Esophagus (tissue), 2 donors: ENCODE results near the gene PLGRKT. TPM values are rescaled to one million over a fixed set of nuclear protein-coding genes. Genes with fewer than 3 reads are reported as not detected.
"Not testable (repeated sequence)": the region's sequence is repeated elsewhere in the genome, so short reads cannot be mapped to it uniquely, and the experiment has no call there.

ENCODE experiments used
- H3K27ac ChIP-seq, 2 donors: one replicate each; pipeline ENCODE4 v1.5.1; 2013; ENCODE audit warnings: low read depth in 2 of 2, mild to moderate bottlenecking in 2 of 2, inconsistent platforms in 1 of 2, low read length in 1 of 2, moderate library complexity in 1 of 2
- H3K27me3 ChIP-seq, 2 donors: one replicate each; pipeline ENCODE4 v1.6.1; 2013; ENCODE audit warnings: low read length in 2 of 2, control low read depth in 1 of 2, mild to moderate bottlenecking in 1 of 2; ENCODE audit not compliant: insufficient read depth in 2 of 2, control insufficient read depth in 1 of 2
- H3K36me3 ChIP-seq, 2 donors: one replicate each; pipeline ENCODE4 v1.6.1; 2013; ENCODE audit warnings: low read length in 1 of 2; ENCODE audit not compliant: control insufficient read depth in 2 of 2, insufficient read depth in 2 of 2
- H3K4me1 ChIP-seq, 2 donors: one replicate each; pipeline ENCODE4 v1.6.1; 2013; ENCODE audit warnings: low read length in 1 of 2; ENCODE audit not compliant: control insufficient read depth in 2 of 2, insufficient read depth in 2 of 2
- H3K4me3 ChIP-seq, 2 donors: one replicate each; pipeline ENCODE4 v1.5.1; 2013; ENCODE audit warnings: low read length in 2 of 2, mild to moderate bottlenecking in 2 of 2, low read depth in 1 of 2, moderate library complexity in 1 of 2
- H3K9me3 ChIP-seq, 2 donors: one replicate each; pipeline ENCODE4 v1.6.1; 2013; ENCODE audit warnings: mild to moderate bottlenecking in 2 of 2, low read depth in 1 of 2, low read length in 1 of 2, moderate library complexity in 1 of 2; ENCODE audit not compliant: control insufficient read depth in 2 of 2, insufficient read depth in 1 of 2
- WGBS, 2 donors: extraction: QIAGEN DNeasy Blood & Tissue Kit; methylation state at CpG; one replicate each; pipeline ENCODE4 v1.1.7; 2013; 5-methylcytosine and 5-hydroxymethylcytosine counted together
- polyA plus RNA-seq, 2 donors: library from polyadenylated mRNA; stranded (reverse); fragments of 200-250 nt; gene quantifications; one replicate each; pipeline ENCODE4 v1.2.3, GENCODE V29; 2013
- donor health status: healthy with polysubstance abuse.
- donor health status: Bipolar disorder and iron deficiency.

Gene PLGRKT
- polyA plus RNA-seq, 2 donors = 6.7 to 19.7 TPM

GRCh38 chr9:5393976-5394375, 43.7 kb downstream of the PLGRKT start:
- not testable (repeated sequence) for H3K4me3 ChIP-seq, H3K9me3 ChIP-seq, H3K36me3 ChIP-seq, H3K4me1 ChIP-seq, H3K27me3 ChIP-seq, H3K27ac ChIP-seq
- WGBS, 2 donors = 77 to 80% methylated on average over 2 of the region's 2 CpGs

- no peaks in the 10 kb centered on the region for H3K4me1 ChIP-seq
- no peaks in the 10 kb centered on the region for H3K36me3 ChIP-seq
- no peaks in the 10 kb centered on the region for H3K9me3 ChIP-seq
- 87 to 89% methylated on average over 2 of the region's 2 CpGs for WGBS, 2 donors
- H3K4me3 ChIP-seq = no peak overlapping the region
- H3K27ac ChIP-seq = no peak overlapping the region
- no peaks in the 10 kb centered on the region for H3K27me3 ChIP-seq
Observed at GRCh38 chr9:5393497-5393896, 44.2 kb downstream of the PLGRKT start.

- WGBS, 2 donors = 84 to 93% methylated on average over 1 of the region's 1 CpG
- Histone ChIP-seq H3K9me3 (no peaks in the 10 kb centered on the region), H3K27me3 (no peaks in the 10 kb centered on the region), H3K4me1 (no peaks in the 10 kb centered on the region), H3K4me3 (no peak overlapping the region), H3K36me3 (no peaks in the 10 kb centered on the region), H3K27ac (no peak overlapping the region)
Observed at GRCh38 chr9:5392285-5392684, 45.4 kb downstream of the PLGRKT start.

GRCh38 chr9:5389109-5389732, 48.5 kb downstream of the PLGRKT start:
- Histone ChIP-seq H3K4me3 (no peak overlapping the region), H3K27ac (no peak overlapping the region), H3K9me3 (no peaks in the 10 kb centered on the region), H3K27me3 (no peaks in the 10 kb centered on the region), H3K4me1 (no peaks in the 10 kb centered on the region), H3K36me3 (no peaks in the 10 kb centered on the region)
- 40 to 48% methylated on average over 3 of the region's 3 CpGs for WGBS, 2 donors

DNA sequence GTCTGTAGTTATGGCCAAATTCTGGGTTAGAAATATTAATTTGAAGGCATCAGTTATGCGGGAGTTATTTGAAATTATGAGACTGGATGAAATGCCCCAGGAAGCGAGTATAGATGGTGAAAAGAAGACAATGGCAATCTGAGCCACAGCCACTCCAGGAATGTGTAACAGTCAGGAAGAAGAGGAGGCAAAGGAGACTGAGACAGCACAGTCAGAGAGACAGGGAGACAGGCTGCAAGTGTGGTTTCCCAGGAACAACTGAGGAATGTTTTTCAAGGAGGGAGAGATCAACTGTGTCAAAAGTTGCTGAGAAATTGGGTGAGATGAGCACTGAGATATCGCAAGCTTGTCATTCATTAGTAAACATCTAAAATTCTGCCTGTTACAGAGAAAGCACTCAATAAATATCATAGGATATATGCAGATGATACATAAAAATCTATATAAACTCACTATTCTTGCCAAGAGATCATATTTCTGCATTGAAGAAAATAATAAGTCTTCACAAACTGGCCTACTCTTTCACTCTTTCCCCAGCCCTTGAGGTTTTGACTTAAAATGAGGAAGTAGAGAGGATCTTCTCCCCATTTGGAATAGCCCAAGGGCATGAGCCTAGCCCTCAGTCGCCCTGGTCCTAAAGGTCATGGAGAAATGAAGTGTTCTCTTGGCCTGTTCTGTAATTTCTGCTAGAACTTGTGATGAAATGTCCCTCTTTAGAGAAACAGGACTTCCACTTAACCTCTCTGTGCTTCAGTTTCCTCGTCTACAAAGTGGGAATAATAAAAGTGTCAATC, 49.5 kb downstream of the PLGRKT start:
- Histone ChIP-seq H3K27ac (no peak overlapping the region), H3K9me3 (no peaks in the 10 kb centered on the region), H3K36me3 (no peaks in the 10 kb centered on the region), H3K4me3 (no peak overlapping the region), H3K27me3 (no peaks in the 10 kb centered on the region), H3K4me1 (no peaks in the 10 kb centered on the region)
- WGBS, 2 donors = 84 to 87% methylated on average over 5 of the region's 5 CpGs

- no peaks in the 10 kb centered on the region for H3K9me3 ChIP-seq
- H3K27me3 ChIP-seq = no peaks in the 10 kb centered on the region
- H3K36me3 ChIP-seq = no peaks in the 10 kb centered on the region
- no peak overlapping the region for H3K4me3 ChIP-seq
- no peak overlapping the region for H3K27ac ChIP-seq
- H3K4me1 ChIP-seq = no peaks in the 10 kb centered on the region
Observed at GRCh38 chr9:5384436-5384835, 53.3 kb downstream of the PLGRKT start.

- Histone ChIP-seq H3K4me1 (no peaks in the 10 kb centered on the region), H3K27me3 (no peaks in the 10 kb centered on the region), H3K4me3 (no peak overlapping the region)
Observed at GRCh38 chr9:5382479-5382878, 55.2 kb downstream of the PLGRKT start.

DNA sequence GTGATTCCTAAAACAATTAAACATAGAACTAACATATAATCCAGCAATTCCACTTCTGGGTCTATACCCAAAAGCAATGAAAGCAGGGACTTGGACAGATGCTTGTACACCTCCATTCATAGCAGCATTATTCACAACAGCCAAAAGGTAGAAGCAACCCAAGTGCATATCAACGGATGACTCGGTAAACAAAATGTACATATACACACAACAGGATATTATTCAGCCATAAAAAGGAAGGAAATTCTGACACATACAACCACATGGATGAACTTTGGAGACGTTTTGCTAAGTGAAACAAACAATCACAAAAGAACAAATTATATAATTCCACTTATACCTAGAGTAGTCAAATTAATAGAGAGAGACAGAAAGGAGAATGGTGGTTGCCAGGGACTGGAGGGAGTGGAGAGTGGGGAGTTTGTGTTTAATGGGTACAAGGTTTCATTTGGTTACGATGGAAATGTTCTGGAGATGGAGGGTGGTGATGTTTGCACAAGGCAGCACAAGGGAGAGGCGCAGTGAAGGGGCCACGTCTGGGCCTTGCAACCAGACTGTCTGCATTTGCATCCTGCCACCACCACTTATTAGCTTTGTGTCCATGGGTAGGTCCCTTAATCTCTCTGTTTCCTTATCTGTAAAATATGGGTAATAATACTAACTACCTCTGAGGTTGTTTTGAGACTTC, 61.8 kb downstream of the PLGRKT start:
- no peaks in the 10 kb centered on the region for H3K36me3 ChIP-seq
- no peaks in the 10 kb centered on the region for H3K4me1 ChIP-seq
- H3K27ac ChIP-seq = no peak overlapping the region
- no peaks in the 10 kb centered on the region for H3K9me3 ChIP-seq
- H3K4me3 ChIP-seq = no peak overlapping the region
- 77 to 79% methylated on average over 6 of the region's 6 CpGs for WGBS, 2 donors
- no peaks in the 10 kb centered on the region for H3K27me3 ChIP-seq

More at GRCh38 chr9:5382479-5382878, 55.2 kb downstream of the PLGRKT start:
- H3K9me3 ChIP-seq = no peaks in the 10 kb centered on the region
- no peak overlapping the region for H3K27ac ChIP-seq
- no peaks in the 10 kb centered on the region for H3K36me3 ChIP-seq
- 78 to 81% methylated on average over 3 of the region's 3 CpGs for WGBS, 2 donors

GRCh38 chr9:5375091-5375490, 62.6 kb downstream of the PLGRKT start:
- Histone ChIP-seq H3K36me3 (no peaks in the 10 kb centered on the region), H3K4me3 (no peak overlapping the region), H3K4me1 (no peaks in the 10 kb centered on the region), H3K9me3 (no peaks in the 10 kb centered on the region), H3K27ac (no peak overlapping the region), H3K27me3 (no peaks in the 10 kb centered on the region)
- 34 to 70% methylated on average over 1 of the region's 1 CpG for WGBS, 2 donors
